Astrocyte of the spinal cord (primary cell): ENCODE results near the gene PRKCE.
A peak's percentile ranks its signal among the peaks of the same experiment; 100 is the strongest.

ENCODE experiments used
- DNase-seq: peaks from one replicate; pipeline ENCODE4 v3.0.0; 2011; ENCODE audit warnings: low read depth, low spot score
- H3K4me3 ChIP-seq: 2 replicates; pipeline ENCODE4 v1.5.1; 2011; ENCODE audit warnings: low read depth, mild to moderate bottlenecking, low read length, moderate library complexity
- CTCF ChIP-seq: IDR thresholded peaks from 2 replicates; pipeline ENCODE4 v1.5.1; 2012; ENCODE audit warnings: low read depth, mild to moderate bottlenecking, low read length, inconsistent platforms
- in situ Hi-C: cut with HindIII; loops from 2 replicates; pipeline ENCODE4 v1.10.0; 2017; ENCODE audit warnings: low sequenced_read_pairs

Gene PRKCE

GRCh38 chr2:45611020-45611859, 40.2 kb upstream of the PRKCE start, which contains the start of gene SRBD1:
TSS of gene SRBD1 (minus strand) at chr2:45611267. CDS start at chr2:45605441, 5,826 bp downstream.
- peak within 1 kb of the TSS; percentile 75 for H3K4me3 ChIP-seq
- DNase-seq = peak; percentile 94
- TF ChIP-seq CTCF = no peak
- in situ Hi-C loops = no loop called here

GRCh38 chr2:45612285-45612684, 39.2 kb upstream of the PRKCE start:
- in situ Hi-C loops = no loop called here
- TF ChIP-seq CTCF = no peak
- no peak overlapping the region for H3K4me3 ChIP-seq
- DNase-seq = no peak

GRCh38 chr2:45612731-45613130, 38.7 kb upstream of the PRKCE start:
- no peak for DNase-seq
- no peak overlapping the region for H3K4me3 ChIP-seq
- in situ Hi-C loops = no loop called here
- TF ChIP-seq CTCF = no peak

GRCh38 chr2:45614330-45614729, 37.1 kb upstream of the PRKCE start:
- in situ Hi-C loops = no loop called here
- TF ChIP-seq CTCF = no peak
- H3K4me3 ChIP-seq = no peak overlapping the region
- no peak for DNase-seq

GRCh38 chr2:45614871-45615415, 36.5 kb upstream of the PRKCE start:
- in situ Hi-C loops = no loop called here
- H3K4me3 ChIP-seq = no peak overlapping the region
- no peak for TF ChIP-seq CTCF
- DNase-seq = no peak

GRCh38 chr2:45616658-45617411, 34.6 kb upstream of the PRKCE start:
- in situ Hi-C loops = no loop called here
- peak; percentile 42 for DNase-seq
- no peak for TF ChIP-seq CTCF

More at GRCh38 chr2:45616658-45617411, 34.6 kb upstream of the PRKCE start:
- no peak overlapping the region for H3K4me3 ChIP-seq
